MCF 10A (cell line): ENCODE results near the gene ADAMTS18. TPM values are rescaled to one million over a fixed set of nuclear protein-coding genes. Genes with fewer than 3 reads are reported as not detected.

Experiments used
- BruUV-seq: library from RNA; stranded (reverse); fragments of 400-500 nt; replicated peaks from 2 replicates; lab custom pipeline; 2021; lab: Mats Ljungman, UMichigan
- CTCF ChIA-PET: fragments of 300-600 bp; sonication (Branson Sonifier 250); formaldehyde crosslinking; extraction: SDS; loops from one replicate; lab custom pipeline; 2021; ENCODE audit warnings: antibody characterized with exemption, inconsistent platforms; lab: Yijun Ruan, JAX
- POLR2A ChIA-PET: fragments of 300-600, 350-650 bp; sonication (Branson Sonifier 250); formaldehyde crosslinking; extraction: SDS; loops from one replicate; lab custom pipeline; 2020; ENCODE audit warnings: antibody characterized with exemption, inconsistent platforms; lab: Yijun Ruan, JAX
- DNase-seq: peaks from one replicate; pipeline ENCODE4 v3.0.0-alpha.2; 2018; ENCODE audit not compliant: unreplicated experiment
- H3K27ac Mint-ChIP-seq: one replicate; pipeline ENCODE4 v1.8.0; 2022; ENCODE audit warnings: mild to moderate bottlenecking, low read depth, mixed read lengths; ENCODE audit not compliant: unreplicated experiment
- H3K27me3 Mint-ChIP-seq: one replicate; pipeline ENCODE4 v1.8.0; 2022; ENCODE audit warnings: mixed read lengths; ENCODE audit not compliant: insufficient read depth, unreplicated experiment
- H3K36me3 Mint-ChIP-seq: one replicate; pipeline ENCODE4 v1.8.0; 2022; ENCODE audit warnings: mild to moderate bottlenecking, moderate library complexity, mixed read lengths; ENCODE audit not compliant: insufficient read depth, unreplicated experiment
- H3K4me1 Mint-ChIP-seq: one replicate; pipeline ENCODE4 v1.8.0; 2022; ENCODE audit warnings: mixed read lengths; ENCODE audit not compliant: insufficient read depth, unreplicated experiment
- H3K4me3 Mint-ChIP-seq: one replicate; pipeline ENCODE4 v1.8.0; 2022; ENCODE audit warnings: mild to moderate bottlenecking, moderate library complexity, mixed read lengths; ENCODE audit not compliant: unreplicated experiment
- H3K9me3 Mint-ChIP-seq: one replicate; pipeline ENCODE4 v1.8.0; 2022; ENCODE audit warnings: mixed read lengths; ENCODE audit not compliant: unreplicated experiment
- intact Hi-C: fragments of 100-400 bp; cut with micrococcal nuclease; formaldehyde crosslinking; loops from 2 replicates; pipeline ENCODE4 v1.14.1; 2022
- total RNA-seq: library from RNA; stranded (reverse); gene quantifications from 2 replicates; pipeline ENCODE4 v1.2.3, GENCODE V29; 2022
- TF ChIP-seq, protein P1 (sequence below): fragments of 200-600 bp; IDR thresholded peaks from one replicate; pipeline ENCODE4 v1.8.0; 2022; ENCODE audit warnings: antibody characterized with exemption, mild to moderate bottlenecking; ENCODE audit not compliant: unreplicated experiment

The ADAMTS18 gene
- total RNA-seq, 1 experiment from 2014 or later, result not detected

DNA sequence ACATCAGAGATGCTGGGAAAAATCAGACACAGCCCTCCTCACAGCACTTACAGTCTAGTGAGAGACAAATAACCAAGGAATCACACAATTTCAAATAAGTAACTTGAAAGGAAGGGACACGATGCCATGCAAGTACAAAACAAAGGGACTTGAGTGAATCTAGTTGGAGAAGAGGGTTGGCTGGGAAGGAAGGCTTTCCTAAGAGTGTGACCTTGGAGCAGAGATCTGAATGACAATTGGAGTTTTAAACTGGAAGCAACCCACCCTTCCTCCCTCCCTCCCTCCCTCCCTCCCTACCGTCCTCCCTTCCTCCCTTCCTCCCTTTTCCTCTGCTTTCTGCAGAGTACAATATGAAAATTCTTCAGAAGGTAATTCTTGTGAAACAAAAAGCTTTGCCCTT lies 31.1 kb downstream of the ADAMTS18 start:
- no peaks in the 10 kb centered on the region for H3K27me3 Mint-ChIP-seq
- no TSS peak for BruUV-seq
- no peak overlapping the region for H3K4me3 Mint-ChIP-seq
- TF ChIP-seq, protein P1, sequence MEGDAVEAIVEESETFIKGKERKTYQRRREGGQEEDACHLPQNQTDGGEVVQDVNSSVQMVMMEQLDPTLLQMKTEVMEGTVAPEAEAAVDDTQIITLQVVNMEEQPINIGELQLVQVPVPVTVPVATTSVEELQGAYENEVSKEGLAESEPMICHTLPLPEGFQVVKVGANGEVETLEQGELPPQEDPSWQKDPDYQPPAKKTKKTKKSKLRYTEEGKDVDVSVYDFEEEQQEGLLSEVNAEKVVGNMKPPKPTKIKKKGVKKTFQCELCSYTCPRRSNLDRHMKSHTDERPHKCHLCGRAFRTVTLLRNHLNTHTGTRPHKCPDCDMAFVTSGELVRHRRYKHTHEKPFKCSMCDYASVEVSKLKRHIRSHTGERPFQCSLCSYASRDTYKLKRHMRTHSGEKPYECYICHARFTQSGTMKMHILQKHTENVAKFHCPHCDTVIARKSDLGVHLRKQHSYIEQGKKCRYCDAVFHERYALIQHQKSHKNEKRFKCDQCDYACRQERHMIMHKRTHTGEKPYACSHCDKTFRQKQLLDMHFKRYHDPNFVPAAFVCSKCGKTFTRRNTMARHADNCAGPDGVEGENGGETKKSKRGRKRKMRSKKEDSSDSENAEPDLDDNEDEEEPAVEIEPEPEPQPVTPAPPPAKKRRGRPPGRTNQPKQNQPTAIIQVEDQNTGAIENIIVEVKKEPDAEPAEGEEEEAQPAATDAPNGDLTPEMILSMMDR, result no peak
- H3K36me3 Mint-ChIP-seq, result no peaks in the 10 kb centered on the region
- H3K4me1 Mint-ChIP-seq, result no peaks in the 10 kb centered on the region
- H3K9me3 Mint-ChIP-seq, result peaks cover 8% of the 10 kb centered on the region
- DNase-seq, result no peak
- POLR2A ChIA-PET, result interaction anchor here (1.4 kb wide), 1 partner anchor 8 kb away, joined by 5 read pairs; no protein-coding TSS in a partner anchor
- H3K27ac Mint-ChIP-seq, result no peak overlapping the region
- CTCF ChIA-PET, result interaction anchor here (0.6 kb wide), 1 partner anchor 1650 kb away, joined by 3 read pairs; no protein-coding TSS in a partner anchor
- intact Hi-C loops, result no loop called here

DNA sequence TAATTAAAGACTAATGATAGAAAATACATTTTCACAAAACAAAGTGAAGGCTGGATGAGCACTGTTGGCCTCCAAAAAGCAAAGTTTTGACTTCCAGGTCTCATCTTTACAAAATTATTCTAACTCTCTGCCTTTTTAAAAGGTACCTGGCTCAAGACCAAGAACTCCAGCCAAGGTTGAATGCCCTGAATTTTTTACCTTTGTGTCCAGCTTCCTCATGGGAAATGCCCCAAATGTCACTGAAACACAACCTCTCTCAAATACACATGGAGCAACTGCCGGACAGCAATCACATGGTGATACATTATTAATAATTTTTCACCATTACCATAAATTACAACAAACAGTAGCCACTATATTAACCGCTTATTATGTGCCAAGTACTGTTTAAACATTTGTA lies 32.2 kb downstream of the ADAMTS18 start:
- no peak overlapping the region for H3K27ac Mint-ChIP-seq
- no TSS peak for BruUV-seq
- H3K9me3 Mint-ChIP-seq, result no peaks in the 10 kb centered on the region
- no peak overlapping the region for H3K4me3 Mint-ChIP-seq
- ChIA-PET POLR2A (no interaction called here), CTCF (no interaction called here)
- intact Hi-C loops, result no loop called here
- TF ChIP-seq, protein P1, result no peak
- H3K4me1 Mint-ChIP-seq, result peaks cover 6% of the 10 kb centered on the region
- H3K36me3 Mint-ChIP-seq, result no peaks in the 10 kb centered on the region
- DNase-seq, result no peak
- no peaks in the 10 kb centered on the region for H3K27me3 Mint-ChIP-seq

DNA sequence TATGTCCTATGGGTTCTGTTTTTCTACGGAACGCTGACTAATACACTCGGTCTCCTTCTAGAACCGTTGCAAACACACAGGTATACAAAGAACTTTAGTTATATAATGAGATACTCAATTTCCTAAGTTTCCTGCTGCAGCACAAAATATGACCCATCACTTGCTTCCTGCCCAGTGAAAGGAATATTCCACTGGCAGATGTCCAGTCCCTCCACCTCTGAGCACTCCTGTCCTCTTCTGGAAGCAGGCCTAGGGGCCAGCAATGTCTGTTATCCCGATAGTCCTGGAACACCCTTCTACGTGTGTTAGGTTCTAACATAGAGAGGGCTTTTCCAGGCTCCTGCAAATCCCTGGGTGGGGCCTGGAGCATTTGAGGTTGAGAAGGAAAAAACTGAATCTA lies 32.7 kb downstream of the ADAMTS18 start:
- TF ChIP-seq, protein P1, result no peak
- no peaks in the 10 kb centered on the region for H3K9me3 Mint-ChIP-seq
- no peak overlapping the region for H3K4me3 Mint-ChIP-seq
- peaks cover 6% of the 10 kb centered on the region for H3K4me1 Mint-ChIP-seq
- no peaks in the 10 kb centered on the region for H3K27me3 Mint-ChIP-seq
- intact Hi-C loops, result no loop called here
- DNase-seq, result no peak
- H3K27ac Mint-ChIP-seq, result no peak overlapping the region
- no TSS peak for BruUV-seq
- POLR2A ChIA-PET, result no interaction called here
- no peaks in the 10 kb centered on the region for H3K36me3 Mint-ChIP-seq
- CTCF ChIA-PET, result no interaction called here

DNA sequence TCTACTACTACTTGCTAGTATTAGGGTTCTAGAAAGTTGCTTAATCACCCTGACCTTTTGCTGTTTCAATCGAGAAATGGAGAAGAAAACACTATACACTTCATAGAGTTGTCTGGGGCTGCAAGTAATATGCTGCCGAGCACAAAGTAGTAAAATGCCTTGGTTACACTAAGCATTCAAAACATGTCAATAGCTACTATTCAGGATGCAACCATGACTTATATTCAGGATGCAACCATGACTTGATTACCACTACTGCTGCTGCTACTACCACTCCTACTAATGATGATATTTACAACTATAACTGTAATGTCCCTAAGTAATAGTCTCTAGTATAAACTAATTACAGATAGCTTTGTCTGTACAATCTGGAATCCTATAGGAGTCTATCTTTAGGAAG lies 35.3 kb downstream of the ADAMTS18 start:
- peaks cover 6% of the 10 kb centered on the region for H3K4me1 Mint-ChIP-seq
- intact Hi-C loops, result no loop called here

More for the DNA sequence above, 35.3 kb downstream of the ADAMTS18 start:
- TF ChIP-seq, protein P1, result no peak
- DNase-seq, result no peak
- BruUV-seq, result no TSS peak
- no peak overlapping the region for H3K27ac Mint-ChIP-seq
- POLR2A ChIA-PET, result no interaction called here
- H3K36me3 Mint-ChIP-seq, result no peaks in the 10 kb centered on the region
- H3K9me3 Mint-ChIP-seq, result no peaks in the 10 kb centered on the region
- no peak overlapping the region for H3K4me3 Mint-ChIP-seq
- no peaks in the 10 kb centered on the region for H3K27me3 Mint-ChIP-seq
- CTCF ChIA-PET, result interaction anchor here (0.7 to 1.2 kb wide), 3 partner anchors 12 to 992 kb away, joined by 3 read pairs; no protein-coding TSS in a partner anchor
